Fibroblast of upper back skin (primary cell): ENCODE measurements around the gene CRTAC1.

ENCODE experiments used
- DNase-seq: peaks from one replicate; pipeline ENCODE4 v3.0.0-alpha.2; 2013

Gene CRTAC1

DNA sequence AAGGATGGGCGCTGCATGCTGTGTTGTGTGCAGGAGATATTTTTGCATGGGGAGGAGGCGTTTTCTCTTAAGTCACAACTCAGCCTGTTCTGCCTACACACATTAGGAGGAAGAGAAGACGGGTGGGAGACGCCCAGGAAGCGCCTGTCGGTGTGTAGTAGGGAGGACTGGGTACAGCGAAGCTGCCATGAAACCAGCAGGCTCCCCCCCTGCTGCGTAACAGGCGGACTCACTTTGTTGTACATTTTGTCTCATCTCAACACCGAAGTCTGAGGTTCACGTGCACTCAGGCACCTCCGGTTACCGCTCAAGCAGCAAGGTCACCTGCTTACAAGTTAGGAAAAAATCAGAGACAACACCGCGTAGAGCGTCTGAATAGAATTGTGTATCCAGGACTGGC, 56.3 kb downstream of the CRTAC1 start:
- DNase-seq, result no peak

DNA sequence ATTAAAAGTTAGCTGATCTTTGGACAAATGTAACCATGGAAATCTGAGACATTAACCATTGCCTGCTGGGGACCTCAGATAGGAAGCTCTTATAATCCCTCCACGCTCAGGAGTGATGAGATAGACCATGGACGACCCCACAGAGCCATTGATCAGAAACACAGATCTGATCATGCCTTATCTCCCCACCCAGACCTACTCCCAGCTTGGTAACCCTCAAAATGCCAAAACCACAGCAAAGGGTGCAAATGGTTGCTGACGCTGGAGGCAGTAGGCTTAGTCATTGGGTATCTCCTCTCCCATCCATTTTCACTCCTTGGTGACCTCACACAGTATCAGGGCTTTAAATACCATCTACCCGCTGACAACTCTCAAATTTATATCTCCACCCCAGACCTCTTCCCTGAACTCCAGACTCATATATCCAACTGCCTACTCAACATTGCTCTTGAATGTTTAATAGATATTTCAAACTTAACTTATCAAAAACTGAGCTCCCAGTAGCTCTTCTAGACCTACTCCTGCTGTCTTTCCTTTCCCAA, 60.8 kb downstream of the CRTAC1 start:
- DNase-seq, result no peak

DNA sequence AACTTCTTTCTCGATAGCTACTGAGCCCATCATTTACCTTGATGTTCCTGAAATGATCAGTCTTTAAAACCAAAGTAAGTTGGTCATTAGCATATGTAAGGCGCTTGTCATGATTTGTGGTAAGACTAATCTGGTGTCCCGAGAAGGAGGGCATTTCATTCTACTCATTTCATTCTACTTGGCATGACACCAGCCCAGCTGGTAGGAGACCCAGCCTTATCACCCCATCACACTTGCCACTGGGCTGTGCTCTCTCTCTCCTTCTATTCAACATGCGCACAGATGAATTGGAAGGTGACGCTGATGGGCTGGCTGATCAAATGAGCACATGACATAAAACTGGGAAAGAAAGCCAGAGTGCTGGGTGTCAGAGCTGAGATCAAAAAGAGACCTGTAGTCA, 65.7 kb downstream of the CRTAC1 start:
- DNase-seq, result no peak

DNA sequence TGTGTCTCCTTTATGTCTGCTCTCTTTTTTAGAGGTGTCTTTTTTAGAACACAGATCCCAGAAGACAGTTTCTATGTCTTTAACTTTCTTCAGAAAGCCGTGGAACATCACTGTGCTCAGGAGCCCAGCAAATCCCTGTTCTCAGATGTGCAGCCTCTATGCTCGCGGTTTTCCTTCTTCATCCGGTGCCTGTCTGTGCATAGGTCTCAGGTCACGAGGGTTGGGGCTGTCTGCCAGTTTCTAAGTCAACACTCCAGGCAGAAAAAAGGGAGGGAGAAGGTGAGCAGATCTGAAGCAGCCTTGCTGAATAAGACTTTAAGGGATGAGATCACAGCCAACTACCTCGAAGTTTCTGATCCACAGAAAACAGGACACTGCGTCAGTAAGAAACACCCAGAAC, 68.5 kb downstream of the CRTAC1 start:
- DNase-seq, result no peak

DNA sequence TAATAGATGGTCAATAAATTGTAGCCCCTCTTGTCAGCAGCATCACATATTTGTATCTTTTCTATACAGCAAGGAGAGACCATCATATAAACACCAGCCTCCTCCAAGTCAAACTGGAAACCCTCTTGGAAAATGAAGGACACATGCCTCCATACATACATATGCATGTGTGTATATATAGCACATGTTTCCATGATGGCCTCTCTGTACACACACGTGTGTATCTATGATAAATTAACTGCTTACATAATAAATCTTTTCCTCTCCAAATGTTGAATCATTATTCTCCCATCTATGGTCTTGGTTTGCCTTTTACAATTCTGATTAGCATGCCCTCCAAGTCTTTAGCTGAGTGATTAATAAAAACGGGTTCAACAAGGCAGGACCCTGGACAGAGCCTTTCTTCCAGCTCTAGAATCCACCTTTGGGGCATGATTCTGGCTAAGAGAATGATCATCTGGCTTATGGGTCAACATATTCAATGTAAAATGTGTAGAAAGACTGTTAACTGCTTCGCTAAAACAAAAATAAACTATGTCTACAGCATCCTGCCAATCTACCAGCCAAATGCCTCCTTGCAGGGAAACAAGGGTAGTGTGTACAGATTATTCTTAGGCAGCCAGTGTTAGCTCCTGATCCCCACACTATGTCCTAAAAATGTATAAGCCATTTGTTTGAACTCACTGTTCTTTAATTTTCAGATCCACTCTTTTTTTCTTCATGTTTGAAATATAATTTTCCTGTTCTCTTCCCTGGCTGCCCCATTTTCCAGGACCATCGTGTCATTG, 70.0 kb downstream of the CRTAC1 start:
- no peak for DNase-seq

DNA sequence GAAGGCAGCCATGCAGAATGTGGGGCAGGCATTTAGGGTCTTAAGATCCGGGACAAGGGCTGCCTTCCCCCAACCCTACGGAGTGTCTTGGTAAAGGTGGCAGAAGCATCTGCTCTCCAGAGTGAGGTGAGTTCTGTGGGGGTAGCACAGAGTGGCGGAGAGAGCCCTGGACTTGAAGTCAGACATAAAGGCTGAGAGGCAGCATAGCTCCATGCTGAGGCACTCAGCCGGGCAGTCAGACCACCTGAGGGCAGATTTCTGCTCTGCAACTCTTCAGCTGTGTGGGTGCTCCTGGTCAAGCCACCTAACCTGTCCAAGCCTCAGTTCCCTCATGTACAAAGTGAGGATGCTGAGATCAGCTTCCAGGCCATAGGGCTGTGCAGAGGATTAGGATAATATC, 81.0 kb downstream of the CRTAC1 start:
- no peak for DNase-seq

DNA sequence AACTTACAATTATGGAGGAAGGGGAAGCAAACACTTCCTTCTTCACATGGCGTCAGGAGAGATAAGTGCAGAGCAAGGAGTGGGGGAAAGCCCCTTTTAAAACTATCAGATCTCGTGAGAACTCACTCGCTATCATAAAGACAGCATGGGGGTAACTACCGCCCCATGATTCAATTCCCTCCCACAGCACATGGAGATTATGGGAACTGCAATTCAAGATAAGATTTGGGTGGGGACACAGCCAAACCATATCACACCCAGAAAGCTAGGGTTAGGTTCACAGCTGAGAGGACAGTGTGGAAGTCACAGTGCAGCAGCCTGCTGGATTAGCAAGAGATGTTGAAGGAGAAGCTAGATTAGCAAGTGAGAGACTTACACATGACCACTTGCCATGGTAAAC, 81.6 kb downstream of the CRTAC1 start:
- DNase-seq, result no peak

DNA sequence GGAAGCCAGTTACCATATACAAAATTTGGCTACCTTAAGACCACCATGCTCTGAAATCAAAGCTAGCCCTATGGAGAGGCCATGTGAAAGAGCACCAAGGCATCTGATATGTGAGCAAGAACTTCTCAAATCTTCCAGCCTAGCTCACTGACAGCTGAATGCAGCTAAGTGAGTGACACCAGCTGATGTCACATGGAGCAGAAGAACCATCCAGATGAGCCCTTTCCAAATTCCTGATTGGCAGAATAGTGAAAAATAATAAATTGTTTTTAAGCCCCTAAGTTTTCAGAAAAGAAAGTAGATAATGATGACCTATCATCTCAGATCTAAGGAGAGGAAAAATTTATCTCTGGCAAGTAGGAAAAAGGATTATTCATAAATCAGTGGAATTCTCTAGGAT, 85.6 kb downstream of the CRTAC1 start:
- no peak for DNase-seq

DNA sequence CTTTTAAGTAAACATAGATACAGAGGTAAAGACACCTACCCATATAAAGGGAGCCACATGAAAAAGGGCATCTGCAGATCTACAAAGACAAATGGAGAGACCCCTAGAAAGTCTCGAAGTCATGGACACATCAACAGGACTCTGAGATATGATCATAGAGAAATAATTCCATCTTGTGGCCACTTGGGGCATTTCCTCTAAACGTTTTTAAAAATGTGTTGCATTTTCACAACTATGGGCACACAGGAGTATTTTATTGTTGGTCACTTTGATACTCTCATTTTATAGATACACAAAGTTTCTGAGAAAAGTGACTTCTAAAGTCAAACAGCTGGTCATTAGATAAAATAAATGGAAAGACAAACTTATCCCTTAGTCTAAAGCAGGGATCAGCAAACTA, 87.1 kb downstream of the CRTAC1 start:
- DNase-seq, result no peak

DNA sequence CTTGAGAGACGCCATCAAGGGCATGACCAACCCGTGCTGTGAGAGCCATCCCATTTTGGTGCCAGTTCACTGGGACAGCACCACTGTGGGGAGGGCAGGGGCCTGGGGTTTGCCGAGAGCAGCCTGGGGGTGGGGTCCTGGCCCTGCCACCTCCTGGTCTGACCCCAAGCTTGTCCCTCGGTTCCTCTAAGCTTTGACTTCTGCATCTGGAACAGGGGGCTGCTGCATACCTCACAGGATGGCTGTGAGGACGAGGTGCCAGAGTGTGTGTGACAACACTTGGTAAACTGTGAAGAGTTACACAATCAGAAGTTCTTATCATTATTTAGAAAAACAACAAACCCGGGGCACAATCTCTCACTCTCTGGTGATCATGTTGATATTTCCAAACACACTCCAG, 89.9 kb downstream of the CRTAC1 start:
- DNase-seq, result no peak

DNA sequence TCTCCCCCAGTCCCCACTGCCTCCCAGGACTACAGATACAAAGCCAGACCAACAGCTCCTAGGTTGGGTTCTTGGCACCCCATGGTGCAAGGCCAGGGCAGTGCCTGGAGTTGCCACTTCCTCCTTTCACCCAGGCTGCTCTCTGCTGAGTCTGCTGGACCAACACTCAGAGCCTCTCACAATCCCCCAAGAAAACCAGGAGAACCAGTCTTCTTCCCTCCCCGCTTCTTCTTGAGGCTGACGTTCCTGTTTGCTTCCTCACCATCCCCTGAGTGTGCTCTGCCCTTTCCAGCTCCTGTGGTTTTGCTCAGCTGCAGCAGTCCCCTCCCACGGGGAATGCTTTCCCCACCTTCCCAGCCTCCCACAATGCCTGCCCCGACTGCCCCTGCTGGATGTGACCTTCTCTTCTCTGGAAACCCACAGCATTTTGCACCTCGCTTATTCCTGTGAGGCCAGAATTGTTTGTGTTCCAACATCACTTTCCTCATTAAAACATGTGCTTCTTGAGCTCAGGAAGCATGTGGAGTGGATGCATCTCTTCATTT, 90.9 kb downstream of the CRTAC1 start:
- DNase-seq, result no peak

DNA sequence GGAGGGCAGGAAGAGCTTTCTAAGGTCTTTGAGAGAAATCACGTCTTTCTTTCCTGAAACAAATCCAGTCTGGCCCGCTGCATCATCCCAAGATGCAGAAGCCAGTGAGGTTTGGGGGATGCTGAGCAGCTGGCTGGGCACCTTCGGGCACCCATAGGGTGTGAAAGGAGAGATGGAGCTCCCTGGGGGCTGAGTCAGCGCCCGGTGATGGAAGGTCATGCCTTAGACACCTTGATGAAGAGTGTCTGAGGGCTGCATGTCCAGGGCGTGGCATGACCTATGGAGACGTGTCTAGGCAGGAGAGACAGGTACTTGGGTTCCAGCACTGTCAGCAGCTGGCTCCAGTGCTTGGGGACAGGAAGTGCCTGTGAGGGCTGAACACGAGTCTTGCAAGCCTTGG, 92.5 kb downstream of the CRTAC1 start:
- DNase-seq, result no peak

DNA sequence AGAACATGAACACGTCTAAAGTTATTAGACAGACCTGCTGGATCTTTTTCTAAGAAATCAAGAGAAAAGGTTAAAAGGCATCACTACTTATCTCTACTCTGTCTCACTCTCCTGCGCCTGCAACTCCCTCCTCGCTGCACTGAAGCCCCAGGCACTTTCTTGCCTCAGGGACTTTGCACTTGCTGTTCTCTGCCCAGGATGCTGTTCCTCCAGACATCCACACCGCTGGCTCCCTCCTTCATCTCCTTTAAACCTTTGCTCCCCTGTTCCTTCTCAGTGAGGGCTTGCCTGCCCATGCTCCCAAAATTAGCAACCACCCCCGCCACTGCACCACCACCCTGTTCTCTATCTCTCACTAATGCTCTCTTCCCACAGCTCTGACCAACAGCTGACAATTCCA, 93.4 kb downstream of the CRTAC1 start:
- DNase-seq, result no peak

DNA sequence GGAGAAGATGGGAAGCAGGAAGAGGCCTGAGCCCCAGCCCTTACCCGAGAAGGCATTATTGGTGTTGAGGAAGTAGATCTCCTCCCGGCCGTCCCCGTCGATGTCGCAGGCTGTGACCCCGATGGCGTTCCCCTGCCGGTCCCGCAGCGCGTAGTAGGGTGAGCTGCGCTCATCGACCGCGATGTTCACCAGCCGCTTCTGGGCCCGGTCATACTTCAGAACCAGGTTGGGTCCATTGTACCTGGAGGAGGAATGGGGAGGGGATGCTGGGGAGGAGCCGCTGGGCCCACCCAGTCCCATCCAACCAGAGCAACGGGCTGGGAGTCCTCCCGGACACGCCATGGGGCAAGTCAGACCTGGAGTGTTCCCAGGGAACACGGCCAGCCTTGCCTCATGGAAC, 94.3 kb downstream of the CRTAC1 start:
- no peak for DNase-seq

DNA sequence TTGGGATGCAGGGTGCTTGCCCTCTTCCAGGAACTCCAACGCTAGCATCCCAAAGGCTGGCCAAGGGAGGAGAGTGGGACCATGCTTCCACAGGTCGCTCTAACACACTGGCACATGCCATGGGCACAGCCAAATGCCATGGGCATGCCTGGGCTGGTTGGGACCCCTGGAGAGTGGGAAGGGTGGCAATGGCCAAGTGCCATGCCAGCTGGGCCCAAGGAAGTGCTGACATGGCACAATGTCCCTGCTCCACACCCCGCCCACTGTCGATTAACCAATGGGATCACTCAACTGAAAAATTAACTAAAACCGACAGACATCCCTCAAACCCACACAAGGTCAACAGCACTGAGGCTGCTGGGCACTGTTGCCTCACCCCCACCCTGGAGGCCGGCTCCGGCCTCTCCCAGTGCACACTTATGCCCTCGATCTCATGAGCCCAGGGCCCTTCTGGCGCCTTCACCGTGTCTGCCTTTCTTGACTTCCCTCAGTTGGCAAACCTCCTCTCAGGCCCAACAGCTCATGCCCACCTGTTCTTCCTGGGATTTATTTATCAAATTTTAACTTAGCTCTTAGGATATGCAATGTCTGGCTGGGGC, 97.4 kb downstream of the CRTAC1 start:
- DNase-seq, result no peak

DNA sequence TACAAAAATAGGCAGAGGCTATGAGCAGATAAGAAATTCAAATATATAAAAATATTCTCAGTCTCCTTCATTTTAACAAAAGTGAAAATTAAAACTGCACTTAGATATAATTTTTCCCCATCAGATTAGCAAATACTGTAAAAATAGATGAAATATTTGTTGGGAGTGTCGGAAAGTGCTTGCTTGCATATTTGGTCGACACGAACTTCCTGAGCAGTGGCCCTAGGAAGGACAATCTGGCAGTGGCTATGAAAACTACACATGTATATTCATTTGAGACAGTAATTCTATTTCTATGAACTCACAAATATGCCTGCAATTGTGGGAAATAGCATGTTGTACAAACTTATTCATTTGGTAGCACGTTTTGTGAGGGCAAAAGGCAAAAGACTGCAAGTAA, 99.4 kb downstream of the CRTAC1 start:
- DNase-seq, result no peak

DNA sequence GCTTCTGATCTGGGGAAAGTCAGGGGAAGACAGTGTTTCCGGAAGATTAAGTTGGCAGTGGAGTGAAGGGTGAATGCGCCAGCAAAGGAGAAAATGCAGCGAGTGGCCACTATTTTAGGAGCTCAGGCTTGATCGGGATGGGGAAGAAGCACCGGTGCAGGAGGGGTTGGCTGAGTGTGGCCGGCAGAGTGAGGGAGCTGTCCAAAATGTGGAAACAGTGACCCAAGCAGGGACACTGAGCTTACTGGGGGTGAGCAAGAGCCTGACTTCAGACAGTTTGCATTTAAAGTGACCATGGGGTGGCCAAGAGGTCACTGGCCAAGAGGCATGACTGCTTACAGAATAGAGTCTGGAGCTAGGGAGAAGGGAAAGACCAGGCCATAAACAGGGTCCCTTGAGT, 101.5 kb downstream of the CRTAC1 start:
- DNase-seq, result no peak

DNA sequence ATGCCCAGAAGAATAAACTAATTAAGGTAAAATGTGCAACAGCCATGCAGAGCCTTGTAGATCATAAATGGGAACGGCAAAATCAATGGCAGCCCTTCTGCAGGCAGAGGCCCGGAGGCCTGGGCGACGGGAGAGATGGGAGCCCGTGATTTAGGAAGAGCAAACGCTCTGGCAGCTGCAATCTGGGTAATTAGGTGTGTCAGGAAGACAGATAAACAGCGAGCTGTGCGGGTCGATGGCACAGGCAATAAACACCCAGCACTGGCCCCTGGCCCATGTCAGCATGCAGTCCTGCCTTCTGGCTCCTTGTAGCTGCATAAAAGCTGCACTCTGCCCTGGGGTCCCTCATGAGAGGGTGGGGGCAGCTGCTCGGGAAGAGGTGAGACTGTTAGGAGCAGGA, 102.8 kb downstream of the CRTAC1 start:
- no peak for DNase-seq

DNA sequence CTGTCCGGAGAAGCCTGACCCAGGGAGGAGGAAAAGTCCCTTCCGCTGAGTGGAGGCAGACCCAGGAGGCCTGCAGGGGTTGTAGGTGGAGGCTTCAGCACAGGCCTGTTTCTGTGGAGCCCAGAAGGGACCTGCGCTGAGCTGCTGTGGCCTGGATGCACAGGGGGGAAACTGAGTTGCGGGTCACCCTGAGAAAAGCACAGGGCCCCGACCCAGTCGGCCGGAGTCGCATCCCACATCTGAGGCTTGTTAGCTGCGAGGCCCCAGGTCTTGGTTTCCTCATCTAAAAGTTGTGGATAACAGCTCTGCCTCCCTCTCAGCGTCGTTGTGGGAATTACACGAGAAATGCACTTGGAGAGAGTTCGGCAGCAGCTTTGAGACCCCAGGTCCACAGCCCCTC, 104.4 kb downstream of the CRTAC1 start:
- no peak for DNase-seq

DNA sequence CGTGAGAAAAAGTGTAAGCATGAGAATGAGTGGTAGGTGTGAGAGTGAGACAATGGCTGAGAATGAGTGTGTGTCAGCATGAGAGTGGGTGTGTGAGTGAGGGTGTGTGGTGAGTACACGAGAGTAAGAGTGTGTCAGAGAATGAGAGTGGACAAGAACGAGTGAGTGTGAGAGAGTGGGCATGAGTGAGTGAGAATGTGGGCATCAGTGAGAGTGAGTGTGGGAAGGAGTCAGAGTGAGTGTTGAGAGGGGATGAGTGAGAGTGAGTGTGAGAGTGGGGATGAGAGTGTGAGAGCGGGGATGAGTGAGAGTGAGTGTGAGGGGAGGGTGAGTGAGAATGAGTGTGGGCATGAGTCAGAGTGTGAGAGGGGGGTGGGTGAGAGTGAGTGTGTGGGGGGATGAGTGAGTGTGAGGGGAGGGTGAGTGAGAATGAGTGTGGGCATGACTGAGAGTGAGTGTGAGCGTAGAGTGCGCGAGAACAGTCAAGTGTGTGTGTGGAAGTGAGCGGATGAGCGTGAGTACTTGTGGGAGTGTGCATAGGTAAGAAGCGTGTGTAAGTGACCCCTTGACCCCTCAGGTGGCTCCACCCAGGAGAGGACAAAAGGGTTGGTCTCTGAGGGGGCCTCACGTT, 105.0 kb downstream of the CRTAC1 start:
- no peak for DNase-seq

DNA sequence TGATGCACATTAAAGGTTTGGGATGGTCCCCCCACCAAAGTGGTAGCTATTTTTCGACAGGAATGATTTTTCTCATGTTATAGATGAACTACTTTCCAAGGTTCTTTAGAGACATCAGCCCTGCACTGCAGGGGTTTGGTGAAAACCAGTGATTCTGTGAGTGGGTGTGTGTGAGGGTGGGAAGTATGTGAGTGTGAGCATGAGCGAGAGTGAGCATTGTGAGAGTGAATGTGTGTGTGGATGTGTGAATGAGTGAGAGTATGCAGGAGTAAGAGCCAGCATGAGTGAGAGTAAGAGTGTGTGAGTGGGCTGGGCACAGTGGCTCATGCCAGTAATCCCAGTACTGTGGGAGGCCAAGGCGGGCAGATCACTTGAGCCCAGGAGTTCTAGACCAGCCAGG, 105.7 kb downstream of the CRTAC1 start:
- DNase-seq, result no peak

DNA sequence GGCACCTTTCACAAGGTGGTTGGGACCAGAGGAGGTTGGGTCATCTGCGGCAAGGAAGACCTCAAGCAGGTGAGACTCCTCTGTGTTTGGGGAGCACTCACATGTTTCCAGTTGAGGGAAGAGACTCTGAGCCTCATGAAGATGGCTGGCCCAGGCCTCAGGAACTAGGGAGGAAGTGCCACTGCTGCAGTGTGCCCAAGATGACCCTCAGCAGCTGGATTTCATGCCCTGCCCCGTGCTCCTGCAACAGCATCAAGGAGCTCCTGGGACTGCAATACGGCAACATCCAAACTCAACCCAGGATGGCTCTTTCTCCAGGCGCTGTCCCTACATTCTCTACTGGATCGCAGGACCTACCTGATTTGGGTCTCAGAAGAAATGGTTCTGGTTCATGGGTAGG, 106.9 kb downstream of the CRTAC1 start:
- no peak for DNase-seq

DNA sequence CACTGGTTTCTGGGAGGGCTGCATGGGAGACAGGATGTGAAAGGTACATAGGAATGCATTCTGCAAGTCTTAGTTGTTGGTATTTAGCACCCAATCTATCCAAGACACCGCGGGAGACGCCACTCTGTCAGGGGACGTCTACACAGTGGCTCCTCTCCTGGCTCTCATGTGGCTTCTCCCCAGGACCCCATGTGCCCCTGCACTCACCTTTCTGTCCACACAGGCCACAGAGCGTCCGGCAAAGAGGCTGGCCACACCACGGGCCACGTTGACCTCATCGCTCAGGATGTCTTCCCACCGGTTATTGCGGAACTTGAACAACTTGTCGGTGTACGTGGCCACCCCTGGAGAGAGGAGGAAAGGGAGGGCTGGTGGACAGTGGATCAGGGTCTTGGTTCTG, 107.4 kb downstream of the CRTAC1 start:
- DNase-seq, result no peak
